Measurements from ENCODE around the gene GGTA1.
A peak's percentile ranks its signal among the peaks of the same experiment; 100 is the strongest.
"Not testable (repeated sequence)": the region's sequence is repeated elsewhere in the genome, so short reads cannot be mapped to it uniquely, and the experiment has no call there.

GGTA1 gene

DNA sequence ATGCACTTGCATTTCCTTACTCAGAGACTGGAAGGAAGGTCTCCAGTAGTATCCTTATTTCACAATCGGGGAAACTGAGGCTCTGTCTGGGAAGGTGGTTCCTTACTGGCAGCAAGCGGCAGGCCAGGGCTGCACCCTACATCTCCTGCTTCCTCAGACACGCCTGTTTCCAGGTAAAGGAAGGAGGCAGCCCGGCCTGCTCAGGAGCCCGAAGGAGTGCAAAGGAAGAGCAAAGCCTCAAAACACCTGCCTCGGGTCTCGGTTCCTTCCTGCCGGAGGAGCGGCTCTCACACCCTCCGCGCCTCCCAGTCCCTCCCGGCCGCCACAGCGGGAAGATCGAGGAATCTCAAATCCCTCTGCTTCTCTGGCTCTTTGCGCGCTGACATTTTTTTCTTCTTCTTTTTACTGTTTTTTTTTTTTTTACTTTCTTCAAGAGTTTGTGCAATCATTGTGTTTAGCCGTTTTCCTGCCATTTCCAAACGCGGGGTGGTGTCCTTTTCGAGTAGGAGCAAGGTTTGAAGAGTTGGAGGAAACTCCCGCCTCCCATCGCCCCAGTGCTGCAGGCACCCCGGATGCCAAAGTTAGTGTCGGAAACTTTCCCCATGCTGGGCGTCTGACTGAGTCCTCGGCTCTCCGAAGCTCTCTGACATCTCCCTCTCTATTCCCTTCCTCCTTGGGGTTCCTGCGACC is 1.0 kb downstream of the GGTA1 start:
- DNase-seq: no peak

DNA sequence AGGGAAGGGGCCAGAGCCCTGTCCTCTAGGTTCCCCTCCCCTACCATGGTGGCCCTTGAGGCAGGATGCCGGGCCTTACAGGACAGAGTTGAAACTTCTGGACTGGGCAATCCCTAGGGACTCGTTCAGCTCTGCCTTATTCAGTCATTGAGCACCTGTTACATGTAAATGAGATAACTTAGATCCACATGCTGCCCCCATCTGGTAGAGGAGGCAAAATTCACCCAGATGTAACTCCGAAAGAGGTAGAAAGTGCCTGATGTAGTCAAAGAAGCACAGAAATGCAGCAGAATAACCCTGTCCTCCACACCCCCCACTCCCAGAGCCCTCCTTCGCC is 1.5 kb downstream of the GGTA1 start:
- peak; percentile 77 for DNase-seq

DNA sequence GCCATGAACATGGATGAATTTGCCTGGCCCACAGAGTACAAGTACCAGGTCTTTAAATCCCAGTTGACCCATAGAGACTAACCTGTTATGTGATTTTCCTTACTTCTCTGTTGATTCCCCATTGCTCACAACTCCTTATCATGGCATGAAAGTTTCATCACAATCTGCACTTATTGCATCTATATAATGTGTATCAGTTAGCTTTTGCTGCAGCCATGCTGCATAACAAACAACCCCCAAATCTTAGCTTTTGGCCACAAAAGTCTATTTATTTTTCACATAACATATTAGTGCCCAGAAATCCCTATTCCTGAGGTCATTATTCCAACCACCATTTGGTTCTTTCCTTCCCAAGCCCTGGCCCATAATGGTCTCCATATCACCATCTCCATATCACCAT is 3.7 kb downstream of the GGTA1 start:
- DNase-seq: no peak

DNA sequence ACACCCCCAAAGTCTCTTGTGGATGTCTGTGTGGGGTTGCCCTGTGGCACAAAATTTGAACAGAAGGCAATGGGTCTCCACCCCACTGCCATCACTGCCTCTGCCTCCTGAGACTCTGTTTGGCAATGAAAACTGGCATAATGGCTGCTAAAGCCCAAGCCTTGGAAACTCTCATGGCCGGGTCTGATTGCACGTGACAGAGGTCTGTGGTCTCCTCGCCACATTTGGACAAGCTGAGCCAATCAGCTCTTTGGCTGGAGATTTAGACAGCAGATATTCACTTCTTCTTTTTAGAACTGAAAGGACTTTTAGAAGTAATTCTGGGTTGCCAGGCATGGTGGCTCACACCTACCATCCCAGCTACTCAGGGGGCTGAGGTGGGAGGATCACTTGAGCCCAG is 5.5 kb downstream of the GGTA1 start:
- no peak for DNase-seq

DNA sequence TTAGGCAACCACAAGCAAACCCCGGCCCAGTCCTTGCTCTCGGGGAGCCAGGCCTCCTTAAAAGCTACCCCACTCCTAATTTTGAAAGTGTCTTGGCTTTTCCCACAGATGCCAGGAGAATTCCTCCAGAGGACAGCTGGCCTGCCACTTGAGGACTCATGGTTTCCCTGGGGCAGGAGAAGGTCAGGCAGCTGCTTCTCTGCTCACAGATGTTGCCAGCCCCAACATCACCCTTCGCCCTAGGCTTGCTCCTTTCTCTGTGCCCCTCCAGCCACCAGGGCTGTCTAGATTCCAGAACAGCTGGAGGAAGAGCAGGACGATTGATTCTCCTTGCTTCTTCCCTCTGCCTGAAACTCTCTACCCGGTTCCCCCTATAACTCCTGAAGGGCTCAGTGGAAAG is 8.5 kb downstream of the GGTA1 start:
- no peak for DNase-seq

DNA sequence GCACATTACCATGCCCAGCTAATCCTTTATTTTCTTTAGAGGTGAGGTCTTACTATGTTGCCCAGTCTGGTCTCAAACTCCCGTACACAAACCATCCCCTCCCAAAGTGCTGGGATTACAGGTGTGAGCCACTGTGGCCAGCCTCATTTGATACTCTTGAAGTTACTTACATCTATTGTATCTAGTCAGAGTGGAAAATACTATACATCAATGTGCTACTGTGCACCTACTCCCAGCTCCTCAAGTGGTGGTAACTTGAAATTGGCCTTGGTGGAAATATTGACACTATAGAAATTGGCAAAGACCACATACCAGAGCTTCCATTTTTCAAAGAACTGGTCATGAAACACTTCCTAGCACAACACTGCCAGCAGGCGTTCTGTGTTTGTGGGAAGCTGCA is 10.3 kb downstream of the GGTA1 start:
- DNase-seq: no peak

DNA sequence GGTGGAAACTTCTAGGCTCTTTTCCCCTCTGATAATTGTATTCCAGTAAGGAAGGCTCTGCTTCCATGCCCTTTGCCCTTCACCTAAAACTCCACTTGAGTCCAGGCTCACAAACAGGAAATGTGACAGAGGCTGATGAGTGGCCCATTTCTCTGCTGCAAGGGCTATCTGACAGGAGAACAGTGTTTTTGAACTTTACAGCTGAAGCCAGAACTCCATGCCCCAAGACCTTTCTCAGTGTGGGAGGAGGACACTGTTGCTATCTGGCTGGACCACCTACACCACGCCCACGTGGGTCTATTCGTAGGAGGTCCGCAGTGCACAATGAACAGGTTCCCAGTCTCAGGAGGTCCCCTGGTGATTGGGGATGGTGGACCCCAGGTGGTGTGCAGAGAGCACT is 13.6 kb downstream of the GGTA1 start:
- DNase-seq: no peak

DNA sequence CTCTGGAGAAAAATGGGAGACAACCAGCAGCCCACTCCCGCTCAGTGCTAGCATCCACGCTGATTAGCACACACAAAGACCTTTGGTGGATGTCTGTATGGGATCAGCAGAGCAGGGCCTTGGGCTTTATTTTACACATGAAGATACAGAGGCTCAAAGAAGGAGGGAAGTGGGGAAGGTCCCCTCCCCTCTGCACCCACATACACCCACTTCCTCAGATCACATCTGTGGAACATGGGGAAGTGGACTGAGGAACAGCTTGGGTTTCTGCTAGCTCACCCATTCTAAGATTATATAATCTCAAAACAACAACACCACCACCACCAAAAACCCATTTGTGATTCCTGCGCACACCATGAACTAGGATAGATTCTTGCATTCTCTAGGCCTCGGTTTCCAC is 14.0 kb downstream of the GGTA1 start:
- no peak for DNase-seq

DNA sequence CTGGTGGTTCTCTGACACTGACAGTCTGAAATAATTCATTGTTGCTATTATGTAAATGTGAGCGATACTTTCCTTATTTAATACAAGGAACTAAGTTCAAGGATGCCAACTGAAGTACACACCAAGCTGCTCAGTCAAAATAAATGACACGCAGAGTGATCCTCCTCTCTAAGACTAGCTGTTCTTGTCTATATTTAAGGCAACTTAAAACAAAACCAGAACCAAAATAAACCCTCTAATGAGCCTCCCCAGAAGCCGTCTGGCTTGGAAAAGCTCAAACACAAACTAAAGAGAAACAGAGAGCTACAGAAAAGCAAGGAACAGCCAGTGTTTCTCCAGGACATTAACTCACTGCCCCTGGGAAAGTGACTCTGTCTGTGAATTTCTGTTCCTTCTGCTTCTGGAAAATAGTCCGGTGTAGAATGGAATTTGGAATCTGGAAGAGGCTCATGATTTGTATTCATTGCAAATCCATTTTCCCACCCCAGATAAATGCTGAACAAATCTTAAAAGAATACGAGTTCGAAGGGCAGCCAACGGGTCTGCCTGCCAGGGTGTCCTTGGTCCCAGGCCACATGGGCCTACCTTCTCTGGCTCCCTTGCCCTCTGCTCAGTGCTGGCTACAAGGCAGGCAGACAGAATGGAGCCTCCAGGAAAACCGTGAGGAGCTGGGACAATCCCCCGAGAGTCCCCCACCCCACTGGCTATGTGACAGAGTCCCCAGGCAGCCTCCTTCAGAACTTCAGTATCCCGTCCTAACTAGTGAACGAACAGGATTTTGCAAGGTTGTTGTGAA is 14.8 kb downstream of the GGTA1 start:
- no peak for DNase-seq

DNA sequence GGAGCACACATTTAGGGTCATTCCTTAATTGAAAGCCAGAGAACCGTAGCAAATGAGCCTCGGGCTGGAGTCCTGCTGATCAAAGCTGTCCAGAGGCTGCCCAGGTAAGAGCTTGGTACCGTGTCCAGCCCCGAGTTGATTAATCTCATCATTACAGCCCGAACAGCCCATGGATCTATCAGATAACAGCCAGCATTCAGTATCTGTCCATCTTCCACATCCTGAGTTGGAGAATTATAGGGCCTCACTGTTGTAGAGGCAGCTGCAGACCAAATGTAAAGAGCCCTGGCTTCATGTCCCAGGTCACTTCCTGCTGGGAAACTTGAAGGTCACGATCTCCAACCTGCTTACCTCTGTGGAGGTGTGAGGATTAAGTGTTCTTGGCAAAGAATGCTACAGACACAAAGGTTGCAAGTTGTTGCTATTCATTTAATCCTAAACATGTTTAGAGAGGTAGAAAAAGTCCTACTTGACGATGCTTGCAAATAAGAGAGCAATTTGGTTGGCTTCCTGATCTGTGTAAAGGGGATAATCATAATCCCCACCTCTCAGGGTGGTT is 16.1 kb downstream of the GGTA1 start:
- DNase-seq: no peak

DNA sequence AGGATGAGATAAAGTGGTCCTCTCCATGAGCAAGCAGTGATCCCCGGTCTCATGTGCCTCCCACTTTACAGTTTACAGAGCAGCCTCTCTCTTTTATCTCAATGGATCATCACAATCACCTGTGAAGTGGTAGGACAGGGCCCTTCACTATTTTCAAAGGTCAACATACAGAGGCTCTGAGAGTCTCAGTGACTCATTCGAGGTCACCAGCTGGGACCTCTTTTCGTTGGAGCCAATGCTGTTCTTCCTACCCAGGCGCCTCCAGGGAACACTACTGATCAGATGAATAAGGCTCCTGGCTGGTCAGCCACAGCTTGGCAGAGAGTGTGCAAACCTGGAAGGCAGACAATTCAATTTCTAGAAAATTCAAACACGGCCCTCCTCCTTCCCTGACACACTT is 16.6 kb downstream of the GGTA1 start:
- no peak for DNase-seq

DNA sequence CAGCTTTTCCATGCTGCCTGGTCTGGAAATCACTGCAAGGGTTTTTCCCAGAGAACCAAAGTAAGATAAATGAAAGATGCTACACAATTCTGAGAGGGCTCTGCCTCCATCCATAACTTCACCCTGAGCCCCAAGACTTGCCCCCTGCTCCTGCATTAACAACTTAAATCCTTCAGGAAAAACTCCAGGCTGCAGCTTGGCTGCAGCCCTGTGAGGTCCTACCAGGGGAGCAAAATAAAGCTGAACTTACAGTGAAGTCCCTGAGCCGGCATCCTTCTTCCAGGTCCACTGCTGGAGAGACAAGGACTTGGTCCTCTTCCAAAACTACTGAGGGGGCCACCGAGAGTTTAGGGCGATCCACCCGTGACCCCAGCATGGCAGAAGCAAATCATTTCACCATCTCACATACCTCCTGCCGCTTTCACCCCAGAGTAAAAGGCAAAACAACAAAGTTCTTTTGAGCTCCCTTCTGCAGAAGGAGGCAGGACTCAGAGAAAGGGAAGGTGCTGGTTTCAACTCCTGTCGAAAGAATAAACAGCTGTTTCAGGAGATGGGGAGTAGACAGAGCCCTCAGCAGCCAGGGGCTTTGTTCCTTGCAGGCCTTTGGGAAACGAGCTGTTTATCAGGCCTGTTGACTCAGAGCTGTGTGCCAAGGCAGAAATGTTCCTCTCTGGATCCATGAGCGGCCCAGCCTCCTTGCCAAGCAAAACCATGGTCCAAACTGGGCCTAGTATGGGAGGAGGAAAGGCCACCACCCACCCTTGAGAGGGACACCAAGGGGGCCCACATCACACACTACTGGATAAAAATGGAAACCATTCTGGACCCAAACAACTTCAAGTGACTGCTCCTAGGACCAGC is 20.6 kb downstream of the GGTA1 start:
- DNase-seq: no peak

DNA sequence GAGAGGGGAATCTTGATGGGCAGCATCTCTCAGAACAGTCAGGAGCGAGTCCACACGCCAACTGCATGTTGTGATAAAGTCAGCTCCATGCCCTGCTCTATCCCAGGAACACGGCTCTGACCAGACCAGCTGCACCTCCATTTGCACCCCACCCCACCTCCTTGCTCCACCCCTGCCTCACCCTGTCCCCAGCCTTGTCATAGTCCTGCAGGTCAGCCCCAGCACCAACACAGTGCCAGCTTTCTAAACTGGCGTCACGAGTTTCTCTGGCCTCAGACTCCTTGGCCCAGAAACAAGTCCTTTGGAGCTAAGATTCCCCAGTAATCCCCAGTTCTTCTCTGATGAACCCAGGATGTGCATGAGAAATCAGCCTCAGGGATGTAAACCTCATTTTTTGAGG is 23.5 kb downstream of the GGTA1 start:
- DNase-seq: no peak

DNA sequence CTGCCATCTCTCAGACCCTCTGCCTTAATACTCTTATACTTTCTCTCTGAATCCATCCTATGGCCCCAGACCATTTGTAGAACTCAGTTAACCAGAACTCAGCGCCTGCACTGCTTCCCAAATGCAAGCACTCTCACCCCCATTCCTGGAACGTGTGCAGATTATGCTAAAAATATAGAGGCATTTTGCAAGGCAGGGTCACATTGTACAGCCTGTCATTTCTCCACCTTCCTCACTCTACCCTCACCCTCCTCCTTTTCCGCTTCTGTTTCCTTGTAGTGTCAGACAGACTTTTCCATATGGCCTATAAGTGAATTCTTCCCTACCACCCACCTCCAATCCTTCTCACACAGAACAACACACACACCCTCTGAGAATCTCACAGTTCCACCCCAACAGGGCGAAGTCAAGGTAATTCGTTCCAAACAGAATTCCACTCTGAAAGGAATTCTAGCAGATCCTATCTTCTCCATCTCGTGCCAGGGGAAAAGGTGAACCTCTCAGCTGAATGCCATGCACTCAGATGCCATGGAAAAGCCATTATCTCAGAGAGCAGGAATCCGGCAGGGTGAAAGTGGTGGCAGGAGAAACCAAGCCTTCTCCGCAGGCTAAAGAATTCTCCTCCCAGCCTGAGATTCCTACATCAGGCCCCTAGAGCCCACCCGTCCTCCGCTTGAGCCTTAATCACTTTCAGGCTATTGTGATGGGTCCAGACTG is 25.3 kb downstream of the GGTA1 start:
- no peak for DNase-seq

DNA sequence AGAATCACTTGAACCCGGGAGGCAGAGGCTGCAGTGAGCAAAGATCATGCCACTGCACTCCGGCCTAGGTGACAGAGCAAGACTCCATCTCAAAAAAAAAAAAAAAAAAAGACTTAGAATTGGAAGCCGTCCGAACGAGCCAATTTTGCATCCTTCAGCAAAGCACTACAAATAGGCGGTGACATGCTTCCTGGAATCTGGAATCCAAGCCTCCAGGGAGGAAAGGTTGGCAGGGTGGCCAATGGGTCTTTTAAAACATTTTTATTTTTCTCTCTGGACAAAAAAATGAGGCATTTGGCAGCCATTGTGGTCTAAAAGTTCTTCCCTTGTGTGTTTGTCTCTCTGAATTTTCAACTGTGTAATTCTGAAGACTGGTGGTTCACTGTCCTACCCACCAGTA is 26.4 kb downstream of the GGTA1 start:
- no peak for DNase-seq

DNA sequence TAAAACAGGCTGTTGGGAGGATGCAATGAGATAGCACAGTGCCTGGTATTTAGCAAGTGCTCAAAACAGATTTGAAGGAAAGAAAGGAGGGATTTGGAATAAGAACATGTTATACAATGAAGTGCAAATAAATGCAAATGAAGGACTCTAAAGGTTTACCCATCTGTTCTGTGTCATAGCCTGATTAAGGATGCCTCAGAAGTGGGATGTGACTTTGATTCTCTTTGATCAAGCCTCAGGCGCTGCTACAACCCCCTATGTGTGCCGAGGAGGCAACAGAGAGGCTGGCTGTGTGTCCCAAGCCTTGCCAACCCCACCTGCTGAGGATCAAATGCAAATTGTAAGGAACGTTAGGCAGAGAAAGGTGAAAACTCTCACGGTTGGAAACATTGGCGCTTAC is 27.2 kb downstream of the GGTA1 start:
- no peak for DNase-seq

DNA sequence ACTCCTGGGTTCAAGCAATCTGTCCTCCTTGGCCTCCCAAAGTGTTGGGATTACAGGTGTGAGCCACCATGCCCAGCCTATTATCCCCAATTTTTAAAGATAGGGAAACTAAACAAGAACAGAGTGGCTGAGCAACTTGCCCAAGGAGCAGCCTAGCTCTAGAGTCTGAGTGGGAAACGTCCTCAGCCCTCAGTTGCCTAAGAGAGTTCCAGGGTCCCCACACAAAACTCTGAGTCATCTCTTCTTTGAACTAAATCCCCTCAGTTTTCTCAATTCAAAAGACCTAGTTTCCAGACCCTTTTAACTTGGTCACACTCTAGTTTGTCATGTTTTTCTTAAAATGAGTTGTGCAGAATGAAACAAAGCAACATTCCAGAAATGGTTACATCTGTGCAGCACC is 33.5 kb downstream of the GGTA1 start:
- no peak for DNase-seq

DNA sequence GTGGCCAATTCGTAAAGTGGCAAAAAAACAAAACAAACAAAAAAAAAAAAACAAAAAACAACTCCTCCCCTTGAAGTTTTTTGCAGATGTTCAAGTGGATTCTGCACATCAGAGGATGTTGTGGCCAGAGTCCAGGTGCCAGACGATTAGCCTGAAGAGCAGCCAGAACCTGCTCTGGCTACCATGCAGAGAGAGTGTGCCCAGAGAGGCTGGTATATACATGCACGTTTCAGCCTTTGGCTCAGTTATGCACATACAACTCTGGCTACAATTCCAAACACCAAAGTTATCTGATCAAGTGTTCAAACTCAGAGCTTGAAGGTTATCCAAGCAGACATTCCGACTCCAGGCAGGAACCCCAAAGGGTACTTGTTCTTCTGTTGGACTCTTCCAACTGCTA is 34.7 kb downstream of the GGTA1 start:
- no peak for DNase-seq

DNA sequence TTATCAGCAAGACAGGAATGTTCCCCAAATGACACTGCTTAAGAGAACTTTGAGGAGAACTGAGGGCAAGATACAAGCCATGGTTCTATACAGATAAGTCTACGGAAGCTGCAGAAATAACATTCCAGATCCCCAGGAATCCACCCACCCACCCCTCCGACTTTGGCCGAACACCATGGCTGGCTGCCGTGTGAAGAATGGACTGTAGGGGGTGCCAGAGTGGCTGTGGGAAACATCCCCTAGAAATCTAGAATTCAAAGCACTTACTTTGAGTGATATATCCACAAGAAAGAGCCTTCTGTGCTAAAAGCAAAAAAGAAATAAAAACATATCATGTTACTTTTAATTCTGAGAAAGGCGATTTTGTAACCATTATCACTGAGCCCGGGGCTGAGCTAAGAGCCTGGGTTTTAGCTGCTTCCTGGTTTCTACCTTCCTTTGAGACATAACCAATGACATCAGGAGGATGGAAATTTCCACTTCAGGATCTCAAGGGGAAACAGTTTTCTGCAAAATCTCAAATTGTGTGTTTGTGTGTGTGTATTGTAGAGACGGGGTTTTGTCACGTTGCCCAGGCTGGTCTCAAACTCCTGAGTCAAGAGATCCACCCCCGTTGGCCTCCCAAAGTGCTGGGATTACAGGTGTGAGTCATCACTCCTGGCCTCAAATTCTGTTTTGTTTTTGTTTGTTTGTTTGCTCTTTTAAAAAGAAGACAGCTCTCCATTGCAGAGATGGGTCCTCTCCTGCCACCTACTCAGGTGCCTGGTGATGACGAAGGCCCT is 36.4 kb downstream of the GGTA1 start:
- no peak for DNase-seq

DNA sequence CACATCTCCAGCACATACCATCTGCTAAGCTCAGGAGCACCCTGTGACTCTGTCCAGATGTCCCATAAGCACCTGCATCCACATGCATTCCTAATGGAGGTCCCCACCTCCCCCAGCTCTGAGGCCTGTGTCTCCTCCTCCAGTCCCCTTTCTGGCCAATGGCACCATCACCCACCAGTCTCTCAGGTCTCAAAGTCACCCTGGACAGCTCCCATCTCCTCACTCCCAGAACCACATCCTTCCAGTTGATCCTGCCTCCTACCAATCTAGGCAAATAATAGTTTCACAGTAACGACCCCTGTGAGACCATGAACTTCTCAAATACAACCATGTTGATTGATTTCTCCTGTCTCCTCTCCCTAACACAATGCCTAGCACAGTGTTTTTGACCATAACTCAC is 40.1 kb downstream of the GGTA1 start:
- DNase-seq: no peak

DNA sequence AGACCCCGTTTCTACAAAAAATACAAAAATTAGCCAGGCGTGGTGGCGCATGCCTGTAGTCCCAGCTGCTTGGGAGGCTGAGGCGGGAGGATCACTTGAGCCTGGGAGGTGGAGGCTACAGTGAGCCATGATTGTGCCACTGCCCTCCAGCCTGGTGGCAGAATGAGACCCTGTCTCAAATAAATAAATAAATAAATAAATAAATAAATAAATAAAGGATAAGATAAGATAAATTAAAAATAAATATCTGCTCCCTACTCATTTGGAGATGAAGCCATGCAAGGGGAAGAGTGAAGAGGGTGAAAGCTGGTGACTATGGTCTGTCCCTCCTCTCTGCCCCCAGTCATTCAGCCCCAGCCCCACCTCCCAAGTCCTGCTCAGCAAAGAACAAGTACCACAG is 41.2 kb downstream of the GGTA1 start:
- not testable (repeated sequence) for DNase-seq

All from NCI-H748 treated with DMSO at 0.1 percent for 48 hours (cell line).